ENCODE results near the gene MAPKAP1.

DNA sequence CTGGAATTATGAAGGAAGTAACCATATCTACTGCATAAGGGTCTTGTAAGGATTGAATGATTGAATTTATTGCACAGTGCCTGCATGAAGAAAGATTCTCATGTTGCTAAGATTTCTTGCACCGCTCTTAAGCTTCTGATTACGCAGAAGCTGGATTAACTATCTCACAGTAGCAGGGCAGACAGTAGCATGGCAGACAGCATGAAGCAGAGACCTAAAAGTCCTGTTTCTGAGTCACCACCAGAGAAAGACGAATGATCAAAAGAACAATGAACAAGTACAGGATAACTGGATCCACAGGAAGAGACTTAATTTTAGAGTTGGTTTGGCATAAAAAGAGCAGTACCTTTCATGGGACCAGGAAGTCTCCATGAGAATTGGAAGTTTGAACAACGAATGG lies 142.4 kb downstream of the MAPKAP1 start:
- TF ChIP-seq, protein P1, sequence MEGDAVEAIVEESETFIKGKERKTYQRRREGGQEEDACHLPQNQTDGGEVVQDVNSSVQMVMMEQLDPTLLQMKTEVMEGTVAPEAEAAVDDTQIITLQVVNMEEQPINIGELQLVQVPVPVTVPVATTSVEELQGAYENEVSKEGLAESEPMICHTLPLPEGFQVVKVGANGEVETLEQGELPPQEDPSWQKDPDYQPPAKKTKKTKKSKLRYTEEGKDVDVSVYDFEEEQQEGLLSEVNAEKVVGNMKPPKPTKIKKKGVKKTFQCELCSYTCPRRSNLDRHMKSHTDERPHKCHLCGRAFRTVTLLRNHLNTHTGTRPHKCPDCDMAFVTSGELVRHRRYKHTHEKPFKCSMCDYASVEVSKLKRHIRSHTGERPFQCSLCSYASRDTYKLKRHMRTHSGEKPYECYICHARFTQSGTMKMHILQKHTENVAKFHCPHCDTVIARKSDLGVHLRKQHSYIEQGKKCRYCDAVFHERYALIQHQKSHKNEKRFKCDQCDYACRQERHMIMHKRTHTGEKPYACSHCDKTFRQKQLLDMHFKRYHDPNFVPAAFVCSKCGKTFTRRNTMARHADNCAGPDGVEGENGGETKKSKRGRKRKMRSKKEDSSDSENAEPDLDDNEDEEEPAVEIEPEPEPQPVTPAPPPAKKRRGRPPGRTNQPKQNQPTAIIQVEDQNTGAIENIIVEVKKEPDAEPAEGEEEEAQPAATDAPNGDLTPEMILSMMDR (conservative IDR thresholded peaks at IDR 0.05), result no peak
- no peak for TF ChIP-seq ZFX (IDR thresholded peaks at IDR 0.05)

Measured in C4-2B (cell line).